HG03159 (cell line): Measurements from ENCODE around the gene AFMID.

Source experiments
- ATAC-seq: cut with Tn5 transposase; IDR thresholded peaks from one replicate; pipeline ENCODE4 v1.9.1; 2021; ENCODE audit warnings: mild to moderate bottlenecking, moderate library complexity; ENCODE audit not compliant: unreplicated experiment

AFMID gene

DNA sequence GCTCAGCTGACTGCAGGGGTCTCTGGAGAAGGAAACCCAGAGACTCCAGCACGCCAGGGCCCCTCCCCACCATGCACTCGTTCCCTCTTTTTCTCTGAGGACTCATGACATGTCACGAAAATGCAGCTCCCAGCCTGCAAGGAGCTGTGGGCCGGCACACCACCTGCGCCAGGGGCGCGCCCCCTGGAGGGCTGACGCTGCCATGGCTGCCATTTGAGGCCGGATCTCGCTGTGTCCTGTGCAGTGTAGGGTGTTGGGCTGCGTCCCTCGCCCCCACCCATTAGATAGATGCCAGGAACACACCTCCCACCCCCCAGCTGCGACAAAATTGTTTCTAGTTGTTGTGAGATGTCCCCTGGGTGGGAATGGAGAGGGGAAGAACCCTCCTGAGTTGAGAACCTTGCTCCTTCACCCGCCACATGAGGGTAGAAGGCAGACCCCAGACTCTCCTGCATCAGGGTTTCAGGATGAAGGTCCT, 10.6 kb upstream of the AFMID start:
- no peak for ATAC-seq

DNA sequence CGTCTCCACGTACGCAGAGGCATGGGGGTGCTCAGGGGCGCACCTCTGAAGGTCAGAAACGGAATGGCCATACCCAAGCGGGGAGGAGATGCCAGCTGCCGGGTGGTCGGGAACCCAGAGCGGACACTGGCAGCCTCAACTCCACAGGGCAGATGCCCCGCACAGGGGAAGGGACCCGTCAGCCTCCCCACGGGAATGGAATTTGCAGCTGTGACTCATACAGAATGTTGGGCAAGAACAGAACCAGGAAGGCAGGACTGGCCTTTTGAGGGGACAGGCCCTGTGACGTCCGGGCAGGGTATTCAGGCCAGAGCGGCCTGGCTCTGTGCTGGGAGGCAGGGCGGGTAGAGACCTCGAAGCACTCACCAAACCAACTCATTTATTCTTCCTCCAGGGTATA, 7.8 kb upstream of the AFMID start:
- no peak for ATAC-seq

DNA sequence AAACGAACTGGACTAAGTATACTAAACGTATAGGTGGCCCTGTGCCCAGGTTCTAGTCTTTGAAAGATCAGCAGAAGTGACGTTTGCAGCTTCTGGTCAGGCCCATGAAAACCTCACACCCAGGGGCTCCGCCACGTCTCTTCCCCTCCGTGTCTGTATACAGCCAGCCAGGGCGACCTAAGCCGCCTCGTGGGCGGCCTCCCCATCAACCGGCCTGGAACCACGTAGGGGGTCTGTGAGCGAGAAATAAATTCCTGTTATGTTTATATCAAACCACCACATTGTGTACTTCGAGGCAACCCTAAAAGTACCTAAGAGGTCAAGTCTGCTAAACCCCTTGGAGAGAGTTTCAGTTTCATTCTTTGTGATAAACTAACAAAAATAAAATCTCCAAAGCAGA, 7.1 kb upstream of the AFMID start:
- no peak for ATAC-seq

DNA sequence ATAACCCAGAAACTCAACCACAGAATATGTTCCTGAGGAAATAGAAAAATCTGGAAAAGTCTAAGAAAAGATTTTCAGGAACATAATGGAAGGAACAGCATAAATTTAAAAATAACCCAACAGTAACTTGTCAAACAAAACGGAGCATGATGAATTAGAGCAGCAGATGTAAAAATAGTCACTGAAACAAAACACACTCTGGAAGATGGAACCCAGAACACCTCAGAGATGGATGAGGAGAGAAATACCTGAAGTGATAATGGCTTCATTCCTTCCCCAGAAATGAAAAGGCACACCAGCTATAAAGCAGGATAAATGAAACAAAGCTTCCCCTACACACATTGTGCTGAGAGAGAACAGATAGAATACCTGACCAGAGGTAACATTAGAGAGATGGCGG, 6.7 kb upstream of the AFMID start:
- ATAC-seq = no peak

DNA sequence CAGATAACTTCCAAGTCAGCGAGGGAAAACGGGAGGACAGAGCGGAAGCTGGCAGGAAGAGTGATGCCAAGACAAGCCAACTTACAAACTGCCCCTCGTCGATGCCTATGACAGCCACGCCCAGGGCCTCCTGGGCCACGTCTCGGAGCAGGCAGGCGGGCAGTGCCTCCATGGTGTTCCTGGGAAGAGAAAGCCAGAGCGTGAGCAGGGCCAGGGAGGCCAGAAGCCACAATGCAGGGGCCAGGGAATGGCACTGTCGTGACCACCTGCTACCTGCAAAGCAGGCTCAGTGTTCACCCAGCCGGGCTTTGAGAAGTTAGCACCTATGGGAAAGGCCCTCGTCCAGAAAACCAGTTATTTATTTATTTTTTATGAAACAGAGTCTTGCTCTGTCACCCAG, 4.7 kb upstream of the AFMID start:
- ATAC-seq = no peak

DNA sequence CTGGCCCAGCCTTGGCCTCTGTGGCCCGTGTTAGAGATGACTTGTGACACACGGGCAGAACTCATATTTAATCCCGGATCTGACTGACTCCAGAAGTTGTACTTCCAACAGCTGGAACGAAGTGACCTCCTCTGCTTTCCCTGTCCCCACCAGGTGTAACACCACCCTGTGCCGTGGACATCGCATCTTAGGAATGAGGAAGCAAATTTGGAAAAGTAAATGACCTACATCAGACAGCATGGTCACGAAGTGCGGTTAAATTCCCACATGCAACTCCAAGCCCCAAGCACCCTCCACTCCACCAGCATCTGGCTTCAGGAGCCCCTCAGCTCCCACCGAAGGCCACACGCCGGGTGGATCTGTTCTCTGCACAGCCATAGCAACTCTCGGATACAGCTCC, 3.2 kb upstream of the AFMID start:
- ATAC-seq = no peak

DNA sequence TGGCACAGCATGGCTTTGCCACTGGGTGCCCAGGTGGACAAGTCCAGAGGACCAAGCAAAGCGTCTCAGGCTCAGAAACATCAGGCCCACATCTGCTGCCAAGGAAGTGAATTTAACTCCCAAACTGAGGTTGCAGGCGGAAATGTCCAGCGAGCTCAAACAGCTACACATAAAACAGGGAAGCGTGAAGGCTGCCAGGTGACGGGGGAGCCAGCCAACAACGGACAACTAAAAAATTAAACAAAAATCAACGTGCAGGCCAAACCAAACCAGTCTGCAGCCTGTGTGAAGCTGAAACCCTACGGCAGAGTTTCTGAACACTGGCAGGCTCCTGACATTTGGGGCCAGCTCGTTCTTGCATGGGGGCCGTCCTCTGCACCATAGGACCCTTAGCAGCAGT, 2.8 kb upstream of the AFMID start:
- ATAC-seq = no peak

DNA sequence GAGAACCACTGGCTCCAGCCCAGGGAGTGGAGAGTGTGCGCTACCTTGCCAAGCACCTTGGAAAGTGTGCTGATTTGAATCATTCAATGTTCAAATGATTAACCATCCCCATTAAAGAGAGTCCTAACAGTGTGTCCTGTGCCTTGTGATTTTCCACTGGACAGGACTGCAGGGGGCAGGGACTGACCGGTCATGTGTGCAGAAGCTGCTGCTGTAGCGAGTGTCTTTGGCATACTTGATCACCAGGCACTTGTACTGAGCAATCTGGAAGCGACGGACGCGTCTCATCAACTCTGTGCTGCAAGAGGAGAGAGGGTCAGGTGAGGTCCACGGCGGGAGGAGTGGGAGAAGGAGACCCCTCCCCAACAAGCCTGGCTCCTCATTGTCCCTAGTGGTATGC, 2.3 kb upstream of the AFMID start:
- ATAC-seq = no peak

DNA sequence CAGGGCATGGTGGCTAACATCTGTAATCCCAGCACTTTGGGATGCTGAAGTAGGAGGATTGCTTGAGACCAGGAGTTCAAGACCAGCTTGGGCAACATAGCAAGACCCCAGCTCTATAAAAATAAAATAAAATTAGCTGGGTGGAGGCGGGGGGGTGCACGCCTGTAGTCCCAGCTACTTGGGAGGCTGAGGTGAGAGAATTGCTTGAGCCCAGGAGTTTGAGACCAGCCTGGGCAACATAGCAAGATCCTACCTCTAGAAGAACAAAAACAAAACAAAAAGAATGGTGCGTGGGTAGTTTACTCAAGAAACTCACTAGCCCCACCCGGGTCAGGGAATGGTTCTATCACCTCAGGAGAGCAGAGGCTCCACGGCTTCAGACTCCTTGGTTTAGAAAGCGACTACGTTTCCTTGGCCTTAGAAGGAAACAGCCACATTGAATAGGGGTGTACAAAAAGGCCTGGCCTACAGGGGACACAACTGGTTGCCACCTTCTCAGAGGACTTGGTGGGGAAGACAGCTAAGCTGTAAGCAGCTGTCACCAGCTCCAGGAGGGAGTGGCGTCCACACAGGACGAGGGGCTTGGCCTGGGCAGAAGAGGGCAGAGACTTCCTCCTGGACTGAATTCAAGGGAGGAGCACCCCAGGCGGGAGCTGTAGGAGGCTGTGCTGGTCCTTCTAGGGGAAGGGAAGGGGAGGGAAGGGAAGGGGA, 1.0 kb upstream of the AFMID start:
- no peak for ATAC-seq

DNA sequence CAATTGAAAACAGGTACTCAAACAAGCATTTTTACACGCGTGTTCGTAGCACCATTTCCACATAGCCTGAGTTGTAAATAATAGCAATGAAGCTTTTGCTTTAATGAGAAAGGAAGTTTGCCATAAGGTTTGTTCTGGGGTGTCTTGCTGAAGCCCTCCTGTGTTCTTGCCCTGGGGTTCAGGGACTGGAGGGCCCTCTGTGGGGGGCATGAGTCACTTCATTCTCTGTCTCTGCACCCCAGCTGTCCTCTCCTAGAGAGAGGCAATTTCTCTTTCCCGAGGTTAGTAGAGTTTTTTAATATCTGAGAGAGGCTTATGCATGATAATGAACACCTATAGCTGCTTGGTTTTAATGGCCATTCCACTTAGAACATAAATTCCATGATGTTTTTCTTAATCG, 9.6 kb downstream of the AFMID start:
- no peak for ATAC-seq

DNA sequence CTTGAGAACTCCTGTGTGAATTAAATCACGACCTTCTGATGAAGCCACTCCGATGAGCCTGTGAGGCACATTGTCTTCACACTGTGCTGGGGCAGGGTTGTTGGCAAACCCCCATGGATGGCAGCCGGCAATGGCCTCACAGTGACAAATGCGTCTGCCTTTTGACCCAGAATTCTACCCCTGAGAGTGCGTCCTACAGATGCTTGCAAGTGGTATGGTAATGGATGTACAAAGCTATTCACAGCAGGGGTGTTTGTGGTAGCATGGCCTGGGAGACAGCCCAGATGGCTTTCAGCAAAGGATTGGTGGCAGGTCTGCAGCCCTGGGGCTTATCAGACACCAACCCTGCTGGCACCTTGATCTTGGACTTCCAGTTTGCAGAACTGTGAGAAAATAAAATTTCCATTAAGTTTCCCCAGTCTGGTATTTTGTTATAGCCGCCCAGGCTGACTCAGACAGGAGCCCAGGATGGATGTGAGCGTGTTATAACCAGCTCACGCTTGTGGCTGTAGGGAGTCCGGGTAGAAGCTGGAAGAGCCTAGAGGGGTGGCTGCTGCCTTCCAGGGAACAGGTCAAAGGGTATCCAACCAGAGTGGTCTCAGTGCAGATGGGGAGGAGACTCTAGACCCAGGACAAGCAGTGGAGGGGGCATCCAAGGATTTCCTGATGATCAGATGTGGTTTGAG, 10.1 kb downstream of the AFMID start:
- ATAC-seq = no peak

DNA sequence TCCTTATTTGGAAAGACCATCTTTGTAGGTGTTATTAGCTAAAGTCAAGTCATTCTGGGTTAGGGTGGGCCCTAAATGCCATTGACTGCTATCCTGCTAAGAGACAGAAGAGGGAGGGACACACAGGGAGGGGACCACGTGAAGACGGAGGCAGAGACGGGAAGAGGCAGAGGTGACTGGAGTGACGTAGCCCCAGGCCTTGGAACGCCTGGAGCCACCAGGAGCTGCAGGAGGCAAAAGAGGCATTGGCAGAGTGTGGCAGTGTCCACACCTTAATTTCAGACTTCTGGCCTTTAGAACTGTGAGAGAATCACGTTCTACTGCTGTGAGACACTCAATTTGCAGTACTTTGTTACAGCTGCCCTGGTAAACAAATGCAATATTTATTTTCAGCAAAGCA, 13.3 kb downstream of the AFMID start:
- no peak for ATAC-seq

DNA sequence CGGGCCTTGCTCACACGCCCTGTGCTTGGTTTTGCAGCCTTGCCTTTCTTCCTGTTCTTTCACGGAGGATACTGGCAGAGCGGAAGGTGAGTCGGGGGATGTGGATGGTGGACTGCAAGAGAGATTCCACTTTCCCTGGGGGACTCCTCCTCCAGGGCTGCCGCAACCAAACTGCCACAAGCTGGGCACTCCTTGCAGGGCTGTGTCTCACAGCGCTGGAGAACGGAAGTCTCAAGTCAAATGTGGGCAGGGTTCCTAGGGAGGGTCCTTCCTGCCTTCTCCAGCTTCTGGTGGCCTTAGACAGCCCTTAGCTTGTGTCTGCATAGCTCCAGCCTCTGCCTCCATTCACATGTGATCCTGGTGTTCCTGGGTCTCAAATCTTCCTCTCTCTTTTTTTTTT, 15.5 kb downstream of the AFMID start:
- no peak for ATAC-seq

DNA sequence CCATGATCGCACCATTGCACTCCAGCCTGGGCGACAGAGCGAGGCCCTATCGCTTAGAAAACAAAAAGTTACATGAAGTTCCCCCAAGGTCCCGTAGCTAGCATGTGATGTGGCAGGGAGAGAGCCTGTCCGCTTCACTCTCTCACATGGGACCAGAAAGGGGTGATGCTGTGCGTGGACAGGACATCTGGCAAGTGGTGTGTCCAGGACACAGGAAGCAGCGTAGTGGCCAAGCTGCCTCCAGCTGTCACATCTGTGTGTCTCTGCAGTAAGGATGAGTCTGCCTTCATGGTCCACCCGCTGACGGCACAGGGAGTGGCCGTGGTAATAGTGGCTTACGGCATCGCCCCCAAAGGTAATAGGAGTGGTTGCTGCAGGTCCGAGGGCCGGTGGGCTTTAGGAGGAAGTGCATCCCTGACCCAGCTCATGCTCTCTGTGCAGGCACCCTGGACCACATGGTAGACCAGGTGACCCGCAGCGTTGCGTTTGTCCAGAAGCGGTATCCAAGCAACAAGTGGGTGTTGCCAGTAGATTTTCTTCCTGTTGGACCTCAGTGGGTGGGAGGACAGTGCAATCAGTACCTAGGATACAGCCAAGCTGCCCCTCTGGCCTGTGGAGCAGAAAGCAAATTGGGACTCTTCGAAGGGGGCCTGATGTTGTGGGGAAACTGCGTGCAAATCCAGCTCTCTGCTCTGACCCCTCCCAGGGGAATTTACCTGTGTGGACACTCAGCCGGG, 17.4 kb downstream of the AFMID start:
- no peak for ATAC-seq

DNA sequence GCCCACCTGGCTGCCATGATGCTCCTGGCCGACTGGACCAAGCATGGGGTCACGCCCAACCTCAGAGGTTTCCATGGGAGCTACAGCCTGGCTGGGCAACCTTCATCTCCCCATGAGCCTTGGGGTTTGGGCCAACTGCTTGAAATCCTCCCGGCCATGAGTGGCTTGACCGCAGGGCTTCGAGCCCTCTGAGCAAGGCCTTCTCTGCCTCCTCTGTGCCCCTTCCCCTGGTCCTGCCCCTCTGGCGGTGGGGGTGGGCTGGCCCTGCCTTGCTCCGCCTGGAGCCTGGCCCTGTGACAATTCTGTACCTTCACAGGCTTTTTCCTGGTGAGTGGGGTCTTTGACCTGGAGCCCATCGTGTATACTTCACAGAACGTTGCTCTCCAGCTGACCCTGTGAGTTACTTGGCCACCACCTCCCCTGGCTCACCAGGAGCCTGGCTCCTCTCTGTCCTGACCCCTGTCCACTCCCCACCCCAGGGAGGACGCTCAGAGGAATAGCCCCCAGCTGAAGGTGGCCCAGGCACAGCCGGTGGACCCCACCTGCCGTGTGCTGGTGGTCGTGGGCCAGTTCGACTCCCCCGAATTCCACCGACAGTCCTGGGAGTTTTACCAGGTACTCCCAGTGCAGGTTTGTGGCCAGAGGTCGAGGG, 18.1 kb downstream of the AFMID start:
- no peak for ATAC-seq

DNA sequence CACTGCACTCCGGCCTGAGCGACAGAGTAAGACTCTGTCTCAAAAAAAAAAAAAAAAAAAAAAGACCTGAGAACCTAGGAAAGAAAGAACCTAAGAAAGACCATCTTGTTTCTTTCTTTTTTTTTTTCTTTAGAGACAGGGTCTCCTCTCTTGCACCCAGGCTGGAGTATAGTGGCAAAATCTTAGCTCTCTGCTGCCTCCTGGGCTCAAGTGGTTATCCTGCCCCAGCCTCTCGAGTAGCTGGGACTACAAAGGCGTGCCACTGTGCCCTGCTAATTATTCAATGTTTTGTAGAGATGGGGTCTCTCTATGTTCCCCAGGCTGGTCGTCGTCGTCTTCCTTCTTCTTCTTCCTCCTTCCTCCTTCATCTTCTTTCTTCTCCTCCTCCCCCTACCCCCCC, 19.1 kb downstream of the AFMID start:
- no peak for ATAC-seq

DNA sequence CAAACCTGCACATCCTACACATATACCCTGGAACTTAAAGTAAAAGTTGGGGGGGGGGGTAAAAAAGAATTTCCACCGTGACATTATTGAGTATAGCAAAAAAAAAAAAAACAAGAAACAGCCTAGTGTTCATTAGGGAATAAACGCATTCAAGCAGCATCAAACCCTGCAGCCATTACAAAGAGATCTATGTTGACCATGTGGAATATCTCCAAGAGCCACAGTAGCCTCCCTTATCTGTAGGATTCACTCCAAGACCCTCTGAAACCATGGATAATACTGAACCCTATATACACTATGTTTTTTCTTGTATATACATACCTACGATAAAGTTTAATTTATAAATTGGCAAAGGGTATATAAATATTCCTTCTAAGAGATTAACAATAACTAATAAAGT, 21.3 kb downstream of the AFMID start:
- ATAC-seq = no peak

DNA sequence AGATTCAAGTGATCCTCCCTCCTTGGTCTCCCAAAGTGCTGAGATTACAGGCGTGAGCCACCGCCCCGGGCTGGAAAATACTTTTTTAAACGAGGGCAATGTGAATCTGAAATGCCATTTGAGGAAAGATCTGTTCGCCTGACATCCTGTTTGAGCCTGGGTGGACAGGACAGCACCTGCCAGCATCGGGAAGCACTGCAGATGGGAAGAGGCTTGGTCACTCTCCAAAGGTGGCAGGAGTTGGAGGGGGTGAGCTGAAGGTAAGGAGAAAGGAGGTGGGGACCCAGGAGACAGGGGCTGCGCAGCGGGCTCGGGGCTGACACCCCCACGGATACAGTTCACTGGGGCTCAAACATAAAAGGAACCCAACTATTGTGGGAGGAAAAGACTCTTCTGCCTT, 22.9 kb downstream of the AFMID start:
- no peak for ATAC-seq

DNA sequence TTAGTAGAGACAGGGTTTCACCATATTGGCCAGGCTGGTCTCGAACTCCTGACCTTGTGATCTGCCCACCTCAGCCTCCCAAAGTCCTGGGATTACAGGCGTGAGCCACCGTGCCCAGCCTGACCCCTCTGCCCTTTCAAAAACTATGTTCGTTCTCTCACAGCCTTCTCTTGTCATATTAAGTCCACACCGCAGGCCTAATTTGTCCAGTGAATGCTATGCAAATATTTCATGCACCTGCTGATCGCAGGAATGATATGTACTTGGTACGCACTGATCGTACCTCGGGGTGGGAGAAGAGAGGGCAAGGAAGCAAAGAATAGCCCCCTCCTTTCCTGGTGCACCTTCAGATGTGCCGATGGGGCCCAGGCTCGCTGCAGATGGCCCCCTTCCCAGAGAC, 23.9 kb downstream of the AFMID start:
- ATAC-seq = no peak

DNA sequence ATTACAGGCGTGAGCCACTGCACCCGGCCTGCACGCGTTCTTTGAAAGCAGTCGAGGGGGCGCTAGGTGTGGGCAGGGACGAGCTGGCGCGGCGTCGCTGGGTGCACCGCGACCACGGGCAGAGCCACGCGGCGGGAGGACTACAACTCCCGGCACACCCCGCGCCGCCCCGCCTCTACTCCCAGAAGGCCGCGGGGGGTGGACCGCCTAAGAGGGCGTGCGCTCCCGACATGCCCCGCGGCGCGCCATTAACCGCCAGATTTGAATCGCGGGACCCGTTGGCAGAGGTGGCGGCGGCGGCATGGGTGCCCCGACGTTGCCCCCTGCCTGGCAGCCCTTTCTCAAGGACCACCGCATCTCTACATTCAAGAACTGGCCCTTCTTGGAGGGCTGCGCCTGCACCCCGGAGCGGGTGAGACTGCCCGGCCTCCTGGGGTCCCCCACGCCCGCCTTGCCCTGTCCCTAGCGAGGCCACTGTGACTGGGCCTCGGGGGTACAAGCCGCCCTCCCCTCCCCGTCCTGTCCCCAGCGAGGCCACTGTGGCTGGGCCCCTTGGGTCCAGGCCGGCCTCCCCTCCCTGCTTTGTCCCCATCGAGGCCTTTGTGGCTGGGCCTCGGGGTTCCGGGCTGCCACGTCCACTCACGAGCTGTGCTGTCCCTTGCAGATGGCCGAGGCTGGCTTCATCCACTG, 27.0 kb downstream of the AFMID start, which contains the start of gene BIRC5:
BIRC5 (plus strand) TSS at position 238 of the 690 bp plus-strand sequence; CDS start at position 302, 64 bp downstream.
- ATAC-seq = peak; percentile 89

DNA sequence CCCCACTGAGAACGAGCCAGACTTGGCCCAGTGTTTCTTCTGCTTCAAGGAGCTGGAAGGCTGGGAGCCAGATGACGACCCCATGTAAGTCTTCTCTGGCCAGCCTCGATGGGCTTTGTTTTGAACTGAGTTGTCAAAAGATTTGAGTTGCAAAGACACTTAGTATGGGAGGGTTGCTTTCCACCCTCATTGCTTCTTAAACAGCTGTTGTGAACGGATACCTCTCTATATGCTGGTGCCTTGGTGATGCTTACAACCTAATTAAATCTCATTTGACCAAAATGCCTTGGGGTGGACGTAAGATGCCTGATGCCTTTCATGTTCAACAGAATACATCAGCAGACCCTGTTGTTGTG, 27.5 kb downstream of the AFMID start:
- ATAC-seq = no peak
